H9 (cell line): ENCODE measurements around the gene PTPRK. TPM values are rescaled to one million over a fixed set of nuclear protein-coding genes. Genes with fewer than 3 reads are reported as not detected.
A peak's percentile ranks its signal among the peaks of the same experiment; 100 is the strongest.

Experiments
- DNase-seq: peaks from one replicate; pipeline ENCODE4 v3.0.0-alpha.2; 2017
- H2AFZ ChIP-seq: one replicate; pipeline ENCODE4 v1.6.1; 2013; ENCODE audit warnings: mild to moderate bottlenecking, low read length, control low read depth, moderate library complexity
- H2AK5ac ChIP-seq: 2 replicates; pipeline ENCODE4 v1.6.1; 2013; ENCODE audit warnings: low read length, control low read depth, mixed read lengths; ENCODE audit not compliant: insufficient read length
- H2BK120ac ChIP-seq: one replicate; pipeline ENCODE4 v1.6.1; 2013; ENCODE audit warnings: low read depth, mild to moderate bottlenecking, low read length, control low read depth, inconsistent platforms; ENCODE audit not compliant: poor library complexity, severe bottlenecking
- H2BK12ac ChIP-seq: 2 replicates; pipeline ENCODE4 v1.6.1; 2013; ENCODE audit warnings: low read length, control low read depth, mixed read lengths, low read depth; ENCODE audit not compliant: insufficient read length
- H2BK15ac ChIP-seq: 2 replicates; pipeline ENCODE4 v1.6.1; 2013; ENCODE audit warnings: low read depth, low read length, control low read depth
- H2BK20ac ChIP-seq: one replicate; pipeline ENCODE4 v1.6.1; 2013; ENCODE audit warnings: low read depth, mild to moderate bottlenecking, low read length, control low read depth, inconsistent platforms; ENCODE audit not compliant: poor library complexity, severe bottlenecking
- H2BK5ac ChIP-seq: 2 replicates; pipeline ENCODE4 v1.6.1; 2013; ENCODE audit warnings: low read length, control low read depth, mixed read lengths; ENCODE audit not compliant: insufficient read length
- H3K14ac ChIP-seq: 2 replicates; pipeline ENCODE4 v1.6.1; 2013; ENCODE audit warnings: low read length, control low read depth; ENCODE audit not compliant: insufficient read depth
- H3K18ac ChIP-seq: 2 replicates; pipeline ENCODE4 v1.6.1; 2013; ENCODE audit warnings: low read depth, mild to moderate bottlenecking, mixed read lengths, low read length, control low read depth; ENCODE audit not compliant: insufficient read length
- H3K23ac ChIP-seq: 2 replicates; pipeline ENCODE4 v1.6.1; 2013; ENCODE audit warnings: low read length, control low read depth, mixed read lengths, low read depth; ENCODE audit not compliant: insufficient read length
- H3K23me2 ChIP-seq: 2 replicates; pipeline ENCODE4 v1.6.1; 2013; ENCODE audit warnings: low read depth, mild to moderate bottlenecking, mixed read lengths, low read length, control low read depth; ENCODE audit not compliant: insufficient read length, poor library complexity, severe bottlenecking
- H3K27ac ChIP-seq: 2 replicates; pipeline ENCODE4 v1.5.1; 2013; ENCODE audit warnings: low read length, control low read depth, mixed read lengths, low read depth; ENCODE audit not compliant: insufficient read length
- H3K27me3 ChIP-seq: 2 replicates; pipeline ENCODE4 v1.6.1; 2013; ENCODE audit warnings: low read length, control low read depth, inconsistent platforms; ENCODE audit not compliant: insufficient read depth
- H3K4ac ChIP-seq: 2 replicates; pipeline ENCODE4 v1.6.1; 2013; ENCODE audit warnings: low read depth, mild to moderate bottlenecking, control low read depth, inconsistent platforms, low read length, moderate library complexity
- H3K4me1 ChIP-seq: 2 replicates; pipeline ENCODE4 v1.6.1; 2013; ENCODE audit warnings: low read length, control low read depth, inconsistent platforms; ENCODE audit not compliant: insufficient read depth
- H3K4me2 ChIP-seq: 2 replicates; pipeline ENCODE4 v1.6.1; 2013; ENCODE audit warnings: low read length, control low read depth, mixed read lengths; ENCODE audit not compliant: insufficient read length, insufficient read depth
- H3K56ac ChIP-seq: 2 replicates; pipeline ENCODE4 v1.6.1; 2013; ENCODE audit warnings: low read depth, mild to moderate bottlenecking, mixed read lengths, low read length, control low read depth; ENCODE audit not compliant: insufficient read length
- H3K79me1 ChIP-seq: 2 replicates; pipeline ENCODE4 v1.6.1; 2013; ENCODE audit warnings: low read depth, mild to moderate bottlenecking, moderate library complexity, low read length, control low read depth, inconsistent platforms; ENCODE audit not compliant: insufficient read depth, poor library complexity, severe bottlenecking
- H3K79me2 ChIP-seq: 2 replicates; pipeline ENCODE4 v1.6.1; 2013; ENCODE audit warnings: low read length, control low read depth, inconsistent platforms; ENCODE audit not compliant: insufficient read depth
- H3K9ac ChIP-seq: 2 replicates; pipeline ENCODE4 v1.6.1; 2013; ENCODE audit warnings: low read length, control low read depth, mixed read lengths; ENCODE audit not compliant: insufficient read length; ENCODE audit errors: extremely low read depth
- H3K9me3 ChIP-seq: one replicate; pipeline ENCODE4 v1.6.1; 2013; ENCODE audit warnings: low read depth, low read length, inconsistent platforms; ENCODE audit not compliant: control insufficient read depth
- H3T11ph ChIP-seq: one replicate; pipeline ENCODE4 v1.6.1; 2013; ENCODE audit warnings: mild to moderate bottlenecking, low read length, control low read depth, inconsistent platforms
- H4K20me1 ChIP-seq: one replicate; pipeline ENCODE4 v1.6.1; 2013; ENCODE audit not compliant: control insufficient read depth, insufficient read length, insufficient read depth
- H4K5ac ChIP-seq: 2 replicates; pipeline ENCODE4 v1.6.1; 2013; ENCODE audit warnings: low read depth, mild to moderate bottlenecking, mixed read lengths, low read length, control low read depth; ENCODE audit not compliant: insufficient read length
- H4K8ac ChIP-seq: replicated peaks from 2 replicates; pipeline ENCODE4 v1.6.1; 2013; ENCODE audit warnings: low read length, control low read depth, mixed read lengths, low read depth; ENCODE audit not compliant: insufficient read length
- H4K91ac ChIP-seq: 2 replicates; pipeline ENCODE4 v1.6.1; 2013; ENCODE audit warnings: low read depth, mild to moderate bottlenecking, moderate library complexity, mixed read lengths, low read length, control low read depth; ENCODE audit not compliant: insufficient read length
- H3K27ac Mint-ChIP-seq, 3 experiments: 2 replicates in 2 of 3; 3 replicates in 1 of 3; pipeline ENCODE4 v1.8.0; 2020 to 2021; ENCODE audit warnings: mixed read lengths in 3 of 3, mild to moderate bottlenecking in 1 of 3, moderate library complexity in 1 of 3
- H3K27me3 Mint-ChIP-seq: 2 replicates; pipeline ENCODE4 v1.8.0; 2021; ENCODE audit warnings: low read depth, mild to moderate bottlenecking, moderate library complexity, mixed read lengths
- H3K36me3 Mint-ChIP-seq, 3 experiments: 2 replicates in 2 of 3; 3 replicates in 1 of 3; pipeline ENCODE4 v1.8.0; 2020 to 2021; ENCODE audit warnings: low read depth in 3 of 3, mixed read lengths in 3 of 3; ENCODE audit not compliant: insufficient read depth in 1 of 3
- H3K4me1 Mint-ChIP-seq, 2 experiments: 2 replicates each; pipeline ENCODE4 v1.8.0; 2020; ENCODE audit warnings: mixed read lengths in 2 of 2
- H3K4me3 Mint-ChIP-seq, 2 experiments: 2 replicates in 1 of 2; 3 replicates in 1 of 2; pipeline ENCODE4 v1.8.0; 2020 to 2021; ENCODE audit warnings: mild to moderate bottlenecking in 2 of 2, mixed read lengths in 2 of 2, moderate library complexity in 1 of 2
- H3K9me3 Mint-ChIP-seq, 2 experiments: 2 replicates in 1 of 2; 3 replicates in 1 of 2; pipeline ENCODE4 v1.8.0; 2020; ENCODE audit warnings: mild to moderate bottlenecking in 2 of 2, mixed read lengths in 2 of 2, moderate library complexity in 1 of 2
- CTCF ChIP-seq: fragments of 200-600 bp; sonication (generic); conservative IDR thresholded peaks from 3 replicates; pipeline ENCODE4 v1.8.0; 2021; ENCODE audit warnings: antibody characterized with exemption, mild to moderate bottlenecking
- WGBS: extraction: QIAGEN DNeasy Blood & Tissue Kit; methylation state at CpG from one replicate; pipeline ENCODE4 v1.1.7; 2013; ENCODE audit warnings: missing lambda C conversion rate, low lambda C conversion rate, mixed read lengths; ENCODE audit not compliant: insufficient read length; ENCODE audit errors: extremely low coverage; 5-methylcytosine and 5-hydroxymethylcytosine counted together
- total RNA-seq: library from RNA; stranded (reverse); gene quantifications from 2 replicates; pipeline ENCODE4 v1.2.1, GENCODE V29; 2021

PTPRK gene
- total RNA-seq, 1 experiment from 2014 or later = 47.9 TPM

DNA sequence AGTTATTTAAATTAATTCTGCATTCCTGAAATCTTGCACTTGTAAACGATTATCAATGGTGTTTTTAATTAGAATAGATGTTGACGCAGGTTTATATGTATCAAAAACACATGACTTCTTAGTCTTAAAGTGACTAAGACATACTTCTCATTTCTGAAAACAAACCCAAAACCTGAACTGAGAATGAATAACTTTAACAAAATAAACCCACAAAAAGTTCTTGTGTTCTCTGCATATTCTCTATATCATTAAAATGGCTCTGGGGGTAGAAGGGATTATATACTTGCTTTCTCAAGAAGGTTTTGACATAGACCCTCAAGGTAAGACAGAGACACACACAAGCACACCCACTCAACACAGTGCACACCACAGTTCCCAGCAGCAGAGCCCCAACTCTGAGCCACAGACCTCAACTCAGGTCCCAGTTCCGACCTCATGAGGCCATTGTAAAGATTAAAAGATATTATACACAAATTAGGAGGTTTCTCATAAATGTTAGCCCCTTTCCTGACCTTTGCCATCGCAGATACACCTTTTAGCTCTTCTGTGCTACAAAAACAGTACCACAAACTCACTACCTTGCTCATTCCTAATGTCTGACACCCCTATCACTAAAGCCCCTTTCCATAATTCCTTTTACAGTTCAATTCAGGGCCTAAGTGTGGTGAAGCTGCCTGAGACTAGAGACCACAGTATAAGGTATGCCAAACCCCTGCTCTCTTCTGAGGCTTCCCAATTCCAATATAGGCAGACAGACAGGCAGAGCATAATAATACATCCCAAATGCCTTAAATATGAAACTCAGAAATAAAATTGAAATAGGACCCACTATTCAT is 267.8 kb downstream of the PTPRK start:
- Histone ChIP-seq H3K56ac (no peak overlapping the region), H3K4me2 (no peak overlapping the region), H3K9me3 (no peaks in the 10 kb centered on the region), H2BK12ac (no peak overlapping the region), H3K4me1 (no peaks in the 10 kb centered on the region), H3K23me2 (no peaks in the 10 kb centered on the region), H4K5ac (no peak overlapping the region), H3K27me3 (no peaks in the 10 kb centered on the region), H3T11ph (no peak overlapping the region), H4K8ac (no peak overlapping the region), H4K20me1 (no peaks in the 10 kb centered on the region), H2BK120ac (no peak overlapping the region), H3K23ac (no peak overlapping the region), H2BK5ac (no peak overlapping the region), H2BK15ac (no peak overlapping the region), H2AFZ (no peak overlapping the region), H3K18ac (no peak overlapping the region), H3K4ac (no peak overlapping the region), H3K9ac (no peak overlapping the region), H2AK5ac (no peak overlapping the region), H4K91ac (no peak overlapping the region), H3K27ac (no peak overlapping the region), H3K14ac (no peak overlapping the region), H2BK20ac (no peak overlapping the region), H3K79me1 (no peaks in the 10 kb centered on the region), H3K79me2 (no peaks in the 10 kb centered on the region)
- H3K9me3 Mint-ChIP-seq = no peaks in the 10 kb centered on the region
- H3K27me3 Mint-ChIP-seq = no peaks in the 10 kb centered on the region
- WGBS = no CpG with 5 or more reads among the region's 4 CpGs
- H3K36me3 Mint-ChIP-seq = no peaks in the 10 kb centered on the region
- TF ChIP-seq CTCF = no peak
- H3K4me1 Mint-ChIP-seq = peaks cover 3 to 10% of the 10 kb centered on the region in 2 experiments; a peak in 3 of 4 replicates
- H3K4me3 Mint-ChIP-seq = no peak overlapping the region
- peak overlapping the region in 2 of 3 experiments; percentile 16 to 33; a peak in 5 of 7 replicates for H3K27ac Mint-ChIP-seq
- no peak for DNase-seq
